Heart left ventricle (tissue), 16 donors: ENCODE results near the gene GNB1L. TPM values are rescaled to one million over a fixed set of nuclear protein-coding genes. Genes with fewer than 3 reads are reported as not detected.
"Not testable (repeated sequence)": the region's sequence is repeated elsewhere in the genome, so short reads cannot be mapped to it uniquely, and the experiment has no call there.

ENCODE experiments used
- ATAC-seq, 4 donors: fragments of 200-7000 bp; cut with Tn5 transposase; one replicate each; pipeline ENCODE4 v1.9.1; 2020 to 2022; ENCODE audit warnings: moderate library complexity in 4 of 4, mild to moderate bottlenecking in 3 of 4, moderate number of reproducible peaks in 1 of 4
- DNase-seq, 5 donors: peaks; one replicate each; pipeline ENCODE4 v3.0.0-alpha.2; 2020
- H3K27ac ChIP-seq, 12 donors: fragments of 200-600 bp; sonication (generic) in 4 of 12; one replicate each; pipeline versions ENCODE4 v1.5.0 to v1.8.0; 2016 to 2022; ENCODE audit warnings: mild to moderate bottlenecking in 2 of 12
- H3K27me3 ChIP-seq, 9 donors: fragments of 200-600 bp; sonication (generic) in 2 of 9; one replicate each; pipeline versions ENCODE4 v1.5.1 to v1.8.0; 2016 to 2022; ENCODE audit warnings: mild to moderate bottlenecking in 3 of 9
- H3K36me3 ChIP-seq, 9 donors: fragments of 200-600 bp; sonication (generic) in 2 of 9; one replicate each; pipeline versions ENCODE4 v1.5.0 to v1.8.0; 2018 to 2022; ENCODE audit warnings: mild to moderate bottlenecking in 2 of 9
- H3K4me1 ChIP-seq, 12 donors: fragments of 200-600 bp; sonication (generic) in 4 of 12; one replicate each; pipeline versions ENCODE4 v1.5.0 to v1.8.0; 2016 to 2022; ENCODE audit warnings: mild to moderate bottlenecking in 3 of 12
- H3K4me3 ChIP-seq, 12 donors: fragments of 200-600 bp; sonication (generic) in 4 of 12; one replicate each; pipeline versions ENCODE4 v1.5.0 to v1.8.0; 2017 to 2022; ENCODE audit warnings: mild to moderate bottlenecking in 9 of 12, moderate library complexity in 4 of 12
- H3K9me3 ChIP-seq, 12 donors: fragments of 200-600 bp; sonication (generic) in 4 of 12; one replicate each; pipeline versions ENCODE4 v1.5.0 to v1.8.0; 2016 to 2022; ENCODE audit warnings: mild to moderate bottlenecking in 1 of 12
- CTCF ChIP-seq, 12 donors: fragments of 200-600 bp; sonication (generic) in 4 of 12; IDR thresholded peaks; one replicate each; pipeline versions ENCODE4 v1.5.0 to v1.8.0; 2018 to 2022; ENCODE audit warnings: antibody characterized with exemption in 12 of 12, mild to moderate bottlenecking in 5 of 12
- POLR2A ChIP-seq, 2 donors: fragments of 450-650 bp; IDR thresholded peaks; one replicate each; pipeline ENCODE4 v1.6.1; 2017; ENCODE audit warnings: antibody characterized with exemption in 2 of 2, mild to moderate bottlenecking in 2 of 2, moderate library complexity in 2 of 2
- WGBS, 4 donors: extraction: QIAGEN DNeasy Blood & Tissue Kit in 2 of 4; methylation state at CpG; one replicate each; pipeline versions ENCODE4 v1.1.5 to v1.1.7; 2013 to 2018; 5-methylcytosine and 5-hydroxymethylcytosine counted together
- intact Hi-C, 10 donors: fragments of 100-400 bp; cut with DNase I; formaldehyde crosslinking; loops; one replicate each; pipeline versions ENCODE4 v1.11.1 to v1.14.2; 2022
- polyA plus RNA-seq, 2 donors: library from polyadenylated mRNA; stranded (reverse); fragments of 200-250 nt; gene quantifications; one replicate each; pipeline ENCODE4 v1.2.3, GENCODE V29; 2013
- total RNA-seq, 9 donors: library from RNA; depleted of rRNA in 2 of 9; stranded (reverse); fragments of >200 nt in 2 of 9; fragmentation: NEBNext Ultra II Directional in 3 of 9; extraction: Animal tissue kit (Norgen Biotek cat#: 25700) in 3 of 9; gene quantifications; one replicate each; pipeline versions ENCODE4 v1.1.0 to v1.2.4, GENCODE V29; 2016 to 2023
- donor health status: ischemic (EF 13 %, LVEDD 7.1; RV severe dilation, severe dysfunction).
- donor health status: healthy with polysubstance abuse.
- donor health status: DM: no; HTN: yes; CAD: no.
- donor health status: DM: no; HTN: no; CAD: no.
- donor health status: ischemic (EF 25% LVEDD 6.9; RV normal size, moderate dysfunction).
- donor health status: ischemic (EF 25% LVEDD 5.7; RV mildly dilated, moderate dysfunction).
- donor health status: healthy.
- donor health status: DM: yes; HTN: yes; CAD: no.
- donor health status: ischemic (EF 35%, LVEDD 5.7; RV mildly dilated, moderate dysfunction).
- donor health status: nonischemic (EF 11% LVEDD 7.7; RV severe dilation, severe dysfunction).
- donor health status: DM: yes; HTN: yes; CAD: no.
- donor health status: PGD.
- donor health status: ischemic (EF 29% LVEDD 5.4; RV normal size, mild dysfunction).
- donor health status: nonischemic (EF 23%, LVEDD 6.1; RV moderate dilation, normal function).

The GNB1L gene
- total and polyA plus RNA-seq, 11 donors, result 1.6 to 9.2 (median 2.4) TPM

- intact Hi-C loops, result no loop called here
- Histone ChIP-seq H3K9me3 (no peaks in the 10 kb centered on the region), H3K4me3 (no peak overlapping the region), H3K27ac (no peak overlapping the region), H3K36me3 (no peaks in the 10 kb centered on the region), H3K27me3 (no peaks in the 10 kb centered on the region), H3K4me1 (no peaks in the 10 kb centered on the region)
- no peak for DNase-seq
- no peak for ATAC-seq
- TF ChIP-seq POLR2A (IDR thresholded peaks at IDR 0.05), result no peak
- no peak for TF ChIP-seq CTCF (IDR thresholded peaks at IDR 0.05)
These were observed 20.1 kb downstream of the GNB1L start for GRCh38 chr22:19834599-19834998.

- DNase-seq, intact Hi-C loops, H3K9me3 ChIP-seq, H3K27me3 ChIP-seq, H3K36me3 ChIP-seq, H3K27ac ChIP-seq, H3K4me1 ChIP-seq, H3K4me3 ChIP-seq, ATAC-seq: not testable (repeated sequence)
- WGBS, 4 donors, result 89 to 97% (median 93%) methylated on average over 9 of the region's 9 CpGs
These were observed 21.3 kb downstream of the GNB1L start for GRCh38 chr22:19833327-19833726.

- TF ChIP-seq POLR2A (IDR thresholded peaks at IDR 0.05), result no peak
- no peak for TF ChIP-seq CTCF (IDR thresholded peaks at IDR 0.05)
- no peak for DNase-seq
- Histone ChIP-seq H3K27ac (no peak overlapping the region), H3K36me3 (no peaks in the 10 kb centered on the region), H3K4me3 (no peak overlapping the region), H3K27me3 (no peaks in the 10 kb centered on the region), H3K9me3 (no peaks in the 10 kb centered on the region), H3K4me1 (no peaks in the 10 kb centered on the region)
- intact Hi-C loops, result no loop called here
- ATAC-seq, result no peak
- 89 to 92% (median 90%) methylated on average over 7 of the region's 7 CpGs for WGBS, 4 donors
These were observed 22.1 kb downstream of the GNB1L start for GRCh38 chr22:19832476-19833108.

- H3K27me3 ChIP-seq, H3K27ac ChIP-seq, H3K4me3 ChIP-seq, intact Hi-C loops, DNase-seq, H3K9me3 ChIP-seq, ATAC-seq, H3K4me1 ChIP-seq, H3K36me3 ChIP-seq: not testable (repeated sequence)
- 76 to 97% (median 88%) methylated on average over 3 of the region's 3 CpGs for WGBS, 4 donors
These were observed 22.7 kb downstream of the GNB1L start for GRCh38 chr22:19831979-19832378.

GRCh38 chr22:19831016-19831415 lies 23.7 kb downstream of the GNB1L start:
- no peak for ATAC-seq
- Histone ChIP-seq H3K9me3 (no peaks in the 10 kb centered on the region), H3K27ac (no peak overlapping the region), H3K4me1 (no peaks in the 10 kb centered on the region), H3K27me3 (no peaks in the 10 kb centered on the region), H3K36me3 (no peaks in the 10 kb centered on the region), H3K4me3 (no peak overlapping the region)
- WGBS, 4 donors, result 93 to 98% (median 97%) methylated on average over 6 of the region's 6 CpGs
- intact Hi-C loops, result no loop called here
- TF ChIP-seq CTCF (IDR thresholded peaks at IDR 0.05) (no peak), POLR2A (IDR thresholded peaks at IDR 0.05) (no peak)
- DNase-seq, result no peak
